IMR-90 (cell line): ENCODE measurements around the gene CD300LF. TPM values are rescaled to one million over a fixed set of nuclear protein-coding genes. Genes with fewer than 3 reads are reported as not detected.

Experiments
- ATAC-seq: fragments of 200-7000 bp; cut with Tn5 transposase; 2 replicates; pipeline ENCODE4 v1.9.1; 2020; ENCODE audit warnings: low read depth, mild to moderate bottlenecking, moderate library complexity
- BruUV-seq: library from RNA; stranded (reverse); fragments of 400-500 nt; replicated peaks from 2 replicates; lab custom pipeline; 2021; lab: Mats Ljungman, UMichigan
- CTCF ChIA-PET: fragments of 300-600 bp; formaldehyde crosslinking; extraction: SDS; loops from one replicate; lab custom pipeline; 2021; ENCODE audit warnings: antibody characterized with exemption; lab: Yijun Ruan, JAX
- POLR2A ChIA-PET: fragments of 300-600 bp; sonication (Branson Sonifier 250); formaldehyde crosslinking; loops from one replicate; lab custom pipeline; 2022; ENCODE audit warnings: antibody characterized with exemption; ENCODE audit not compliant: unreplicated experiment; lab: Charles Lee
- DNase-seq: peaks from one replicate; pipeline ENCODE4 v3.0.0; 2013
- H2AFZ ChIP-seq: replicated peaks from 2 replicates; pipeline ENCODE3; 2013; ENCODE audit warnings: low read length, mild to moderate bottlenecking; ENCODE audit not compliant: poor library complexity
- H2AK5ac ChIP-seq: 2 replicates; pipeline ENCODE4 v1.6.1; 2013; ENCODE audit warnings: low read depth, low read length, inconsistent platforms
- H2AK9ac ChIP-seq: replicated peaks from 2 replicates; pipeline ENCODE3; 2013; ENCODE audit warnings: mild to moderate bottlenecking, low read depth, low read length, moderate library complexity; ENCODE audit not compliant: poor library complexity
- H2BK120ac ChIP-seq: 2 replicates; pipeline ENCODE4 v1.6.1; 2013; ENCODE audit warnings: low read depth, low read length, inconsistent platforms
- H2BK15ac ChIP-seq: 3 replicates; pipeline ENCODE4 v1.6.1; 2013; ENCODE audit warnings: low read depth, low read length, inconsistent platforms
- H2BK20ac ChIP-seq: 2 replicates; pipeline ENCODE4 v1.6.1; 2013; ENCODE audit warnings: low read depth, mild to moderate bottlenecking, inconsistent platforms, low read length, moderate library complexity
- H2BK5ac ChIP-seq: 2 replicates; pipeline ENCODE4 v1.6.1; 2013; ENCODE audit warnings: mild to moderate bottlenecking, low read depth, low read length, inconsistent platforms; ENCODE audit not compliant: poor library complexity, severe bottlenecking
- H3K14ac ChIP-seq: replicated peaks from 2 replicates; pipeline ENCODE4 v1.6.1; 2013; ENCODE audit warnings: low read depth, low read length, inconsistent platforms
- H3K18ac ChIP-seq: 2 replicates; pipeline ENCODE4 v1.6.1; 2013; ENCODE audit warnings: low read depth, low read length, control low read depth
- H3K23ac ChIP-seq: 2 replicates; pipeline ENCODE4 v1.6.1; 2013; ENCODE audit warnings: low read depth, low read length, inconsistent platforms
- H3K27ac ChIP-seq: 2 replicates; pipeline ENCODE4 v1.5.1; 2013; ENCODE audit warnings: mild to moderate bottlenecking, control low read depth, low read length; ENCODE audit not compliant: insufficient read depth
- H3K27me3 ChIP-seq: 2 replicates; pipeline ENCODE4 v1.6.1; 2013; ENCODE audit warnings: low read length; ENCODE audit not compliant: control insufficient read depth, insufficient read depth
- H3K36me3 ChIP-seq: 2 replicates; pipeline ENCODE4 v1.6.1; 2013; ENCODE audit warnings: low read length, mixed read lengths; ENCODE audit not compliant: control insufficient read depth, insufficient read depth
- H3K4ac ChIP-seq: 2 replicates; pipeline ENCODE4 v1.6.1; 2013; ENCODE audit warnings: low read depth, low read length, inconsistent platforms
- H3K4me1 ChIP-seq: 2 replicates; pipeline ENCODE4 v1.6.1; 2013; ENCODE audit warnings: low read length, mixed read lengths; ENCODE audit not compliant: control insufficient read depth, insufficient read depth
- H3K4me2 ChIP-seq: 2 replicates; pipeline ENCODE4 v1.6.1; 2013; ENCODE audit warnings: low read depth, mild to moderate bottlenecking, control low read depth, low read length, moderate library complexity
- H3K4me3 ChIP-seq: 2 replicates; pipeline ENCODE4 v1.5.1; 2013; ENCODE audit warnings: low read depth, mild to moderate bottlenecking, control low read depth, low read length, moderate library complexity; ENCODE audit not compliant: insufficient read depth
- H3K56ac ChIP-seq: 2 replicates; pipeline ENCODE4 v1.6.1; 2013; ENCODE audit warnings: low read length, inconsistent platforms; ENCODE audit not compliant: insufficient read depth; ENCODE audit errors: extremely low read depth
- H3K79me1 ChIP-seq, 2 experiments: 2 replicates each; pipeline ENCODE4 v1.6.1; 2013; ENCODE audit warnings: low read length in 2 of 2, inconsistent platforms in 1 of 2, low read depth in 1 of 2
- H3K9ac ChIP-seq: 2 replicates; pipeline ENCODE4 v1.6.1; 2013; ENCODE audit warnings: low read depth, low read length, control low read depth
- H3K9me1 ChIP-seq: 2 replicates; pipeline ENCODE4 v1.6.1; 2013; ENCODE audit warnings: low read length, inconsistent platforms; ENCODE audit not compliant: insufficient read depth
- H3K9me3 ChIP-seq: 2 replicates; pipeline ENCODE4 v1.6.1; 2013; ENCODE audit warnings: low read length; ENCODE audit not compliant: control insufficient read depth, insufficient read depth
- H4K20me1 ChIP-seq: 2 replicates; pipeline ENCODE4 v1.6.1; 2013; ENCODE audit warnings: low read length, inconsistent platforms; ENCODE audit not compliant: insufficient read depth
- H4K5ac ChIP-seq: 2 replicates; pipeline ENCODE4 v1.6.1; 2013; ENCODE audit warnings: mild to moderate bottlenecking, low read depth, low read length, control low read depth
- H4K8ac ChIP-seq, 2 experiments: 2 replicates each; pipeline ENCODE4 v1.6.1; 2013; ENCODE audit warnings: low read depth in 2 of 2, low read length in 2 of 2, control low read depth in 1 of 2, inconsistent platforms in 1 of 2
- H4K91ac ChIP-seq: 2 replicates; pipeline ENCODE4 v1.6.1; 2013; ENCODE audit warnings: low read depth, low read length, inconsistent platforms; ENCODE audit not compliant: insufficient read depth
- CEBPB ChIP-seq: IDR thresholded peaks from 2 replicates; pipeline ENCODE4 v1.6.1; 2012; ENCODE audit warnings: low read depth, low read length, improper control_type of control experiment
- MXI1 ChIP-seq: IDR thresholded peaks from 2 replicates; pipeline ENCODE4 v1.6.1; 2012; ENCODE audit warnings: low read depth, mild to moderate bottlenecking, low read length, moderate library complexity, borderline replicate concordance
- RAD21 ChIP-seq: IDR thresholded peaks from 2 replicates; pipeline ENCODE4 v1.6.1; 2012; ENCODE audit warnings: low read length, improper control_type of control experiment
- RCOR1 ChIP-seq: IDR thresholded peaks from 2 replicates; pipeline ENCODE4 v1.6.1; 2012; ENCODE audit warnings: mild to moderate bottlenecking, low read length, improper control_type of control experiment; ENCODE audit not compliant: insufficient replicate concordance
- WGBS, 2 experiments: methylation state at CpG; one replicate each; pipeline versions ENCODE4 v1.1.5 to v1.1.7; 2013; ENCODE audit warnings: missing lambda C conversion rate in 2 of 2; ENCODE audit not compliant: insufficient read length in 1 of 2; ENCODE audit errors: extremely low coverage in 2 of 2; 5-methylcytosine and 5-hydroxymethylcytosine counted together
- dilution Hi-C: fragments of 300-500 bp; cut with HindIII; formaldehyde crosslinking; loops from one replicate; pipeline ENCODE4 v1.14.3; 2018; ENCODE audit warnings: low sequenced_read_pairs; ENCODE audit not compliant: unreplicated experiment
- in situ Hi-C: fragments of 300-500 bp; cut with MboI; formaldehyde crosslinking; loops from 3 replicates; pipeline ENCODE4 v1.14.3; 2019; ENCODE audit warnings: low sequenced_read_pairs, inconsistent platforms, mixed read lengths
- intact Hi-C: fragments of 100-400 bp; cut with micrococcal nuclease; formaldehyde crosslinking; loops from 2 replicates; pipeline ENCODE4 v1.10.0; 2022
- polyA plus RNA-seq, 3 experiments: library from polyadenylated mRNA; depleted of rRNA; stranded (reverse); fragments of >200 nt; gene quantifications; 2 replicates each; pipeline ENCODE4 v1.2.3, GENCODE V29; 2012; ENCODE audit warnings: low replicate concordance in 1 of 3
- total RNA-seq: library from RNA; depleted of rRNA; stranded (reverse); fragments of >200 nt; gene quantifications from 2 replicates; pipeline ENCODE4 v1.2.3, GENCODE V29; 2012

Gene CD300LF
- total and polyA plus RNA-seq, 2 of the 4 experiments (the other 2 are of a cell fraction), result not detected

DNA sequence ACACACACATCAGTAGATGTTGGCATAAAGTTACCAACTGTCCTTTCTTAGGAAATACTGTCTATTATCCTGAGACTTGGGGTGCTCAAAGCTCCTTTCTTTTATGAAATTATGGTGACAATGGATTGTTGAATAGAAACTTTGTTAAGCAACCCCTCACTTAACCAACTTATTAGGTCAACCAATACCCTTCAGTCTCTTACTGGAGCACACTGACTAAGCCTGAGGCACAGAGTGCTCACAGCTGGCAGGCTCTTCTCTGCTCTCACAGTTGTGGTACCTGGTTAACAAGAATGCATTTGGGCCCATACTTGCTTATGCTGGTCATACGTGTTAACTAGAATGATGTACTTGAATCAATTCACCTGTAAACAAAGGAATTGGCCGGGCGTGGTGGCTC lies 24.8 kb downstream of the CD300LF start:
- no peak overlapping the region for H3K23ac ChIP-seq
- ATAC-seq, result no peak
- no peak overlapping the region for H3K56ac ChIP-seq
- no peaks in the 10 kb centered on the region for H3K27me3 ChIP-seq
- H4K5ac ChIP-seq, result no peak overlapping the region
- TF ChIP-seq RAD21, result no peak
- TF ChIP-seq MXI1, result no peak
- no peak for TF ChIP-seq RCOR1
- no peak for TF ChIP-seq CEBPB
- H3K4me1 ChIP-seq, result no peaks in the 10 kb centered on the region
- dilution Hi-C loops, result no loop called here
- no peak overlapping the region for H3K27ac ChIP-seq
- H2BK15ac ChIP-seq, result no peak overlapping the region
- no peak overlapping the region for H2BK20ac ChIP-seq
- no TSS peak for BruUV-seq
- H2AK9ac ChIP-seq, result no peak overlapping the region
- no CpG with 5 or more reads among the region's 3 CpGs for WGBS, 2 experiments
- intact Hi-C loops, result no loop called here
- H3K18ac ChIP-seq, result no peak overlapping the region
- no peak overlapping the region for H3K9ac ChIP-seq
- no peak overlapping the region for H3K4me3 ChIP-seq
- no peak overlapping the region for H4K8ac ChIP-seq
- H3K9me1 ChIP-seq, result no peaks in the 10 kb centered on the region
- no peaks in the 10 kb centered on the region for H4K20me1 ChIP-seq
- H2AFZ ChIP-seq, result no peak overlapping the region
- no peak overlapping the region for H3K14ac ChIP-seq
- no peaks in the 10 kb centered on the region for H3K36me3 ChIP-seq
- H3K79me1 ChIP-seq, result no peaks in the 10 kb centered on the region
- ChIA-PET CTCF (no interaction called here), POLR2A (no interaction called here)
- H2BK5ac ChIP-seq, result no peak overlapping the region
- no peaks in the 10 kb centered on the region for H3K9me3 ChIP-seq
- in situ Hi-C loops, result no loop called here
- H2AK5ac ChIP-seq, result no peak overlapping the region
- no peak overlapping the region for H3K4me2 ChIP-seq
- H2BK120ac ChIP-seq, result no peak overlapping the region
- DNase-seq, result no peak
- H3K4ac ChIP-seq, result no peak overlapping the region
- H4K91ac ChIP-seq, result no peak overlapping the region
